Endodermal cell (in vitro differentiated cells): ENCODE results near the gene SCUBE1. TPM values are rescaled to one million over a fixed set of nuclear protein-coding genes. Genes with fewer than 3 reads are reported as not detected.
A peak's percentile ranks its signal among the peaks of the same experiment; 100 is the strongest.

Experiments
- DNase-seq: peaks from one replicate; pipeline ENCODE4 v3.0.0-alpha.2; 2017
- H3K27ac ChIP-seq: 2 replicates; pipeline ENCODE4 v1.5.1; 2013; ENCODE audit warnings: mild to moderate bottlenecking, low read depth, low read length, moderate library complexity
- H3K27me3 ChIP-seq: 2 replicates; pipeline ENCODE4 v1.6.1; 2013; ENCODE audit warnings: mild to moderate bottlenecking, low read length, moderate library complexity; ENCODE audit not compliant: insufficient read depth, control insufficient read depth, poor library complexity, severe bottlenecking
- H3K36me3 ChIP-seq: 2 replicates; pipeline ENCODE4 v1.7.0; 2013; ENCODE audit warnings: mild to moderate bottlenecking, low read length, moderate library complexity; ENCODE audit not compliant: control insufficient read depth, insufficient read depth
- H3K4me1 ChIP-seq: one replicate; pipeline ENCODE4 v1.7.0; 2013; ENCODE audit warnings: low read length; ENCODE audit not compliant: control insufficient read depth, insufficient read depth
- H3K4me3 ChIP-seq: 2 replicates; pipeline ENCODE4 v1.5.1; 2013; ENCODE audit warnings: mild to moderate bottlenecking, low read length, moderate library complexity
- H3K9ac ChIP-seq: 2 replicates; pipeline ENCODE4 v1.6.1; 2013; ENCODE audit warnings: mild to moderate bottlenecking, low read length, moderate library complexity; ENCODE audit not compliant: poor library complexity, severe bottlenecking; ENCODE audit errors: extremely low read depth
- H3K9me3 ChIP-seq: 2 replicates; pipeline ENCODE4 v1.6.1; 2013; ENCODE audit warnings: mild to moderate bottlenecking, low read length, moderate library complexity; ENCODE audit not compliant: control insufficient read depth
- H3K27ac Mint-ChIP-seq: 2 replicates; pipeline ENCODE4 v1.8.0; 2020; ENCODE audit warnings: mixed read lengths
- H3K27me3 Mint-ChIP-seq: 2 replicates; pipeline ENCODE4 v1.8.0; 2021; ENCODE audit warnings: mild to moderate bottlenecking, mixed read lengths; ENCODE audit not compliant: insufficient read depth
- H3K36me3 Mint-ChIP-seq: 2 replicates; pipeline ENCODE4 v1.8.0; 2020; ENCODE audit warnings: low read depth, mixed read lengths
- H3K4me1 Mint-ChIP-seq: 2 replicates; pipeline ENCODE4 v1.8.0; 2020; ENCODE audit warnings: mixed read lengths
- H3K4me3 Mint-ChIP-seq: 2 replicates; pipeline ENCODE4 v1.8.0; 2020; ENCODE audit warnings: mild to moderate bottlenecking, moderate library complexity, mixed read lengths
- H3K9me3 Mint-ChIP-seq: 2 replicates; pipeline ENCODE4 v1.8.0; 2020; ENCODE audit warnings: mild to moderate bottlenecking, mixed read lengths
- WGBS, 2 experiments: methylation state at CpG; one replicate each; pipeline versions ENCODE4 v1.1.5 to v1.1.7; 2013; ENCODE audit warnings: missing lambda C conversion rate in 2 of 2, mixed read lengths in 1 of 2; ENCODE audit not compliant: insufficient coverage in 1 of 2, insufficient read length in 1 of 2; 5-methylcytosine and 5-hydroxymethylcytosine counted together
- total RNA-seq, 2 donors: library from RNA; stranded (reverse); fragmentation: NEBNext Ultra II Directional in 1 of 2; extraction: Animal tissue kit (Norgen Biotek cat#: 25700) in 1 of 2; gene quantifications; 2 replicates in 1 of 2; 3 replicates in 1 of 2; pipeline ENCODE4 v1.2.1, GENCODE V29; 2021
- TF ChIP-seq, protein P1 (sequence below): fragments of 200-600 bp; sonication (generic); conservative IDR thresholded peaks from 2 replicates; pipeline ENCODE4 v1.5.0; 2021; ENCODE audit warnings: antibody characterized with exemption, mild to moderate bottlenecking

SCUBE1 gene
- total RNA-seq, 2 donors from 2014 or later = 0.13 to 0.95 TPM

DNA sequence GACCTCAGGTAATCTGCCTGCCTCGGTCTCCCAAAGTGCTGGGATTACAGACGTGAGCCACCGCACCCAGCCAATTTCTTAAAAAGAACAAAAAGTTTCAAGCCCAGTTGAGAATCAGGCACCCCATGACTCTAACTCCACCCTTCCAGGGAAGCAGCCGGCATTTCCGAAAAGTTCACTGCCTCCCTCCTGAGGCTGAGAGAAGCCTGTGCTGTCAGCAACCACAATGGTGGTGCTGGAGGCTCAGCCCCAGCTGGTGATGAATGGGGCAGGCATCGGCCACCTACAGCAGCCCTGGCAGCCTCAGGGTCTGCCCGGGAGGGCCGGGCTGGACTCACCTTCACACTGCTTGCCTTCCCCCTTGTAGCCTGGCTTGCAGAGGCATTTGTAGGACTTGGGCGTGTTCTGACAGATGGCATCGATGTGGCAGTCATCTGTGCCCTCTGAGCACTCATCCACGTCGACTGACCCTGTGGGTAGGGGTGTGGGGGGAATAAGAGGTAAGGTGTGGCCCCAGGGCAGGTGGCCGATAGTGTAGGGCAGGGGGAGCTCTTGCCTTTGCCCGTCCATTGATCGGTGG, 4.3 kb downstream of the SCUBE1 start:
- no peaks in the 10 kb centered on the region for H3K36me3 ChIP-seq
- Mint-ChIP-seq H3K27me3 (peaks cover 41% of the 10 kb centered on the region), H3K27ac (no peak overlapping the region), H3K4me1 (no peaks in the 10 kb centered on the region), H3K4me3 (no peak overlapping the region), H3K36me3 (no peaks in the 10 kb centered on the region), H3K9me3 (no peaks in the 10 kb centered on the region)
- H3K27me3 ChIP-seq = peaks cover 51% of the 10 kb centered on the region
- H3K27ac ChIP-seq = no peak overlapping the region
- no peaks in the 10 kb centered on the region for H3K9me3 ChIP-seq
- 74 to 78% methylated on average over 10 to 15 of the region's 15 CpGs for WGBS, 2 experiments
- no peak for DNase-seq
- H3K4me3 ChIP-seq = no peak overlapping the region
- no peak overlapping the region for H3K9ac ChIP-seq
- H3K4me1 ChIP-seq = no peaks in the 10 kb centered on the region
- TF ChIP-seq, protein P1, sequence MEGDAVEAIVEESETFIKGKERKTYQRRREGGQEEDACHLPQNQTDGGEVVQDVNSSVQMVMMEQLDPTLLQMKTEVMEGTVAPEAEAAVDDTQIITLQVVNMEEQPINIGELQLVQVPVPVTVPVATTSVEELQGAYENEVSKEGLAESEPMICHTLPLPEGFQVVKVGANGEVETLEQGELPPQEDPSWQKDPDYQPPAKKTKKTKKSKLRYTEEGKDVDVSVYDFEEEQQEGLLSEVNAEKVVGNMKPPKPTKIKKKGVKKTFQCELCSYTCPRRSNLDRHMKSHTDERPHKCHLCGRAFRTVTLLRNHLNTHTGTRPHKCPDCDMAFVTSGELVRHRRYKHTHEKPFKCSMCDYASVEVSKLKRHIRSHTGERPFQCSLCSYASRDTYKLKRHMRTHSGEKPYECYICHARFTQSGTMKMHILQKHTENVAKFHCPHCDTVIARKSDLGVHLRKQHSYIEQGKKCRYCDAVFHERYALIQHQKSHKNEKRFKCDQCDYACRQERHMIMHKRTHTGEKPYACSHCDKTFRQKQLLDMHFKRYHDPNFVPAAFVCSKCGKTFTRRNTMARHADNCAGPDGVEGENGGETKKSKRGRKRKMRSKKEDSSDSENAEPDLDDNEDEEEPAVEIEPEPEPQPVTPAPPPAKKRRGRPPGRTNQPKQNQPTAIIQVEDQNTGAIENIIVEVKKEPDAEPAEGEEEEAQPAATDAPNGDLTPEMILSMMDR = peak; percentile 24

DNA sequence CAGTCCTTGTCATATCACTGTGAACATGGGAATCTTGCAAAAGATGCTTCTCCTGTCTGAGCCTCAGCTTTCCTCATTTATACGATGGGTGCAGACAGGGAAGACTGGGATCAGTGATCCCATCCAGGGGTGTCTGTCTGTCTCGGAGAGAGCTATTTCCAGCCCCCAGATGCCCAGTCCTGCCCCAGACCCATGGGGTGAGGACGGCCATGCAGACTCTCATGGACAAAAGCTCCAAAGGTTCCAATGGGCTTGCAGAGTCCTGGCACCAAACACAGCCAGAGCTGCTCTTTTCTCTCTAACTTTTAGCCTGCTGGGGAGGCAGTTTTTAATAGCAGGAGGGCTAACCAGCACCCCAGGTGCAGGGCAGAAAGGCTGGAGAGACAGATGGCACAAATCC, 5.2 kb downstream of the SCUBE1 start:
- H3K4me1 Mint-ChIP-seq = no peaks in the 10 kb centered on the region
- peaks cover 44% of the 10 kb centered on the region for H3K27me3 Mint-ChIP-seq
- no peaks in the 10 kb centered on the region for H3K4me1 ChIP-seq
- no peak overlapping the region for H3K4me3 ChIP-seq
- TF ChIP-seq, protein P1 = no peak
- no peak overlapping the region for H3K27ac ChIP-seq
- WGBS, 2 experiments = 86 to 100% methylated on average over 2 to 3 of the region's 3 CpGs
- no peak overlapping the region for H3K27ac Mint-ChIP-seq
- no peaks in the 10 kb centered on the region for H3K9me3 ChIP-seq
- no peak overlapping the region for H3K4me3 Mint-ChIP-seq
- DNase-seq = no peak
- H3K36me3 ChIP-seq = no peaks in the 10 kb centered on the region
- no peaks in the 10 kb centered on the region for H3K9me3 Mint-ChIP-seq
- H3K27me3 ChIP-seq = peaks cover 45% of the 10 kb centered on the region
- no peaks in the 10 kb centered on the region for H3K36me3 Mint-ChIP-seq
- H3K9ac ChIP-seq = no peak overlapping the region

DNA sequence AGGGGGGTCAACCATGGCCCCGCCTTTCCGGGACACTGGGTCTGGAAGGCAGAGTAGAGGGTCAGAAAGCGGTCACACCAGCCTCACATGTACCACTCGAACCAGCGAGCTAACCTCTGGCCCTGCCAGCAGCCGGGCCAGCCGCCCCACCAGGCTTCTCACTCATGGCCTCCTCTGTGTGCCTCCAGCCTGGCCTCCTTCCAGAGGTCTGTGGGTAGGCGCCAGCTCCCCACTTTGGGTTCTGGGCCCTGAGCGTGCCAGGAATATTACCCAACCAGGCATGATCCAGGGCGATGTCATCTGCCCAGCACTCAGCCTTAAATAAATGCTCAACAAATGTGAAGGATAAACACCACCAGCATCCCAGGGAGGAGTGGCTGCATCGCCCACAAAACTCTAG, 5.8 kb downstream of the SCUBE1 start:
- Histone ChIP-seq H3K4me1 (no peaks in the 10 kb centered on the region), H3K4me3 (no peak overlapping the region), H3K36me3 (no peaks in the 10 kb centered on the region), H3K27ac (no peak overlapping the region), H3K27me3 (peaks cover 42% of the 10 kb centered on the region), H3K9ac (no peak overlapping the region), H3K9me3 (no peaks in the 10 kb centered on the region)
- DNase-seq = no peak
- WGBS, 2 experiments = 86 to 97% methylated on average over 9 to 11 of the region's 11 CpGs
- H3K27me3 Mint-ChIP-seq = peaks cover 42% of the 10 kb centered on the region
- H3K9me3 Mint-ChIP-seq = no peaks in the 10 kb centered on the region
- TF ChIP-seq, protein P1 = no peak
- H3K4me3 Mint-ChIP-seq = no peak overlapping the region
- no peaks in the 10 kb centered on the region for H3K36me3 Mint-ChIP-seq
- no peaks in the 10 kb centered on the region for H3K4me1 Mint-ChIP-seq
- no peak overlapping the region for H3K27ac Mint-ChIP-seq
